H1 (cell line): ENCODE results near the gene GDPD1. TPM values are rescaled to one million over a fixed set of nuclear protein-coding genes. Genes with fewer than 3 reads are reported as not detected.

Source experiments
- CTCF ChIA-PET: fragments of 300-600 bp; sonication (Branson Sonifier 250); formaldehyde crosslinking; loops from one replicate; lab custom pipeline; 2021; ENCODE audit not compliant: partially characterized antibody; lab: Charles Lee
- POLR2A ChIA-PET: fragments of 300-600 bp; sonication (Branson Sonifier 250); formaldehyde crosslinking; loops from one replicate; lab custom pipeline; 2021; ENCODE audit warnings: inconsistent platforms; ENCODE audit not compliant: partially characterized antibody; lab: Charles Lee
- DNase-seq, 2 experiments: peaks; one replicate each; pipeline versions ENCODE4 v3.0.0 to v3.0.0-alpha.2; 2010 to 2022; ENCODE audit warnings: low spot score in 2 of 2, low read depth in 1 of 2, mixed read lengths in 1 of 2
- FAIRE-seq: peaks from 2 replicates; lab custom pipeline; 2011; peaks lifted over from hg19 to GRCh38; lab: Jason Lieb, UNC
- H2AFZ ChIP-seq: 2 replicates; pipeline ENCODE4 v1.8.1; 2012; ENCODE audit warnings: low read length, inconsistent platforms
- H2AK5ac ChIP-seq: 2 replicates; pipeline ENCODE4 v1.6.1; 2013; ENCODE audit warnings: low read depth, low read length
- H2BK120ac ChIP-seq: replicated peaks from 2 replicates; pipeline ENCODE3; 2013; ENCODE audit warnings: low read depth, low read length, inconsistent platforms
- H2BK12ac ChIP-seq: 2 replicates; pipeline ENCODE4 v1.6.1; 2013; ENCODE audit warnings: low read depth, low read length
- H2BK15ac ChIP-seq: 2 replicates; pipeline ENCODE4 v1.6.1; 2013; ENCODE audit warnings: low read length
- H2BK20ac ChIP-seq: 2 replicates; pipeline ENCODE4 v1.6.1; 2013; ENCODE audit warnings: low read length
- H2BK5ac ChIP-seq: 2 replicates; pipeline ENCODE4 v1.6.1; 2013; ENCODE audit warnings: low read depth, low read length
- H3K14ac ChIP-seq: 2 replicates; pipeline ENCODE4 v1.6.1; 2013; ENCODE audit warnings: inconsistent platforms; ENCODE audit not compliant: insufficient read length
- H3K18ac ChIP-seq: 2 replicates; pipeline ENCODE4 v1.6.1; 2013; ENCODE audit warnings: low read length; ENCODE audit errors: extremely low read depth
- H3K23ac ChIP-seq: 2 replicates; pipeline ENCODE4 v1.6.1; 2013; ENCODE audit warnings: inconsistent platforms; ENCODE audit not compliant: insufficient read length
- H3K23me2 ChIP-seq: 2 replicates; pipeline ENCODE4 v1.6.1; 2013; ENCODE audit warnings: low read depth, low read length
- H3K27ac ChIP-seq: 2 replicates; pipeline ENCODE4 v1.6.1; 2011; ENCODE audit warnings: low read depth, low read length, inconsistent platforms
- H3K27me3 ChIP-seq, 4 experiments: replicated peaks in 1 of 4; 1 replicate in 1 of 4; 2 replicates in 3 of 4; pipeline versions ENCODE4 v1.6.1 to v1.8.1; 2011 to 2013; ENCODE audit warnings: low read length in 3 of 4, mild to moderate bottlenecking in 3 of 4, inconsistent platforms in 2 of 4, mixed read lengths in 2 of 4, moderate library complexity in 1 of 4; ENCODE audit not compliant: control insufficient read depth in 3 of 4, insufficient read depth in 3 of 4; ENCODE audit errors: extremely low read depth in 1 of 4
- H3K36me3 ChIP-seq, 4 experiments: 2 replicates each; pipeline versions ENCODE4 v1.6.1 to v1.8.1; 2011 to 2013; ENCODE audit warnings: mild to moderate bottlenecking in 4 of 4, low read length in 3 of 4, moderate library complexity in 2 of 4, control low read depth in 1 of 4, inconsistent platforms in 1 of 4; ENCODE audit not compliant: insufficient read depth in 4 of 4, control insufficient read depth in 2 of 4
- H3K4ac ChIP-seq: replicated peaks from 2 replicates; pipeline ENCODE3; 2013; ENCODE audit warnings: low read length, low read depth, mixed read lengths, inconsistent platforms; ENCODE audit not compliant: insufficient read length
- H3K4me1 ChIP-seq, 4 experiments: replicated peaks in 1 of 4; 1 replicate in 1 of 4; 2 replicates in 3 of 4; pipeline versions ENCODE4 v1.6.1 to v1.8.1; 2011 to 2013; ENCODE audit warnings: low read length in 3 of 4, inconsistent platforms in 2 of 4, mixed read lengths in 1 of 4; ENCODE audit not compliant: insufficient read depth in 4 of 4, control insufficient read depth in 3 of 4
- H3K4me2 ChIP-seq, 2 experiments: 2 replicates each; pipeline versions ENCODE4 v1.6.1 to v1.8.1; 2011 to 2013; ENCODE audit warnings: low read depth in 2 of 2, low read length in 2 of 2, control low read depth in 1 of 2, inconsistent platforms in 1 of 2, mild to moderate bottlenecking in 1 of 2; ENCODE audit not compliant: insufficient read depth in 1 of 2
- H3K4me3 ChIP-seq, 4 experiments: fragments of 200-600, 300-600 bp in 1 of 4; sonication (generic), shearing (Covaris generic), sonication (Bioruptor Twin) in 1 of 4; 2 replicates each; pipeline versions ENCODE4 v1.5.1 to v1.8.1; 2011 to 2016; ENCODE audit warnings: low read length in 4 of 4, low read depth in 3 of 4, control low read depth in 2 of 4, inconsistent platforms in 2 of 4, mild to moderate bottlenecking in 2 of 4, mixed read lengths in 1 of 4, moderate library complexity in 1 of 4; ENCODE audit not compliant: insufficient read depth in 2 of 4; ENCODE audit errors: extremely low read depth in 1 of 4
- H3K56ac ChIP-seq: replicated peaks from 2 replicates; pipeline ENCODE3; 2013; ENCODE audit warnings: low read depth, mild to moderate bottlenecking, mixed read lengths, low read length, inconsistent platforms; ENCODE audit not compliant: insufficient read length
- H3K79me1 ChIP-seq: 2 replicates; pipeline ENCODE4 v1.6.1; 2013; ENCODE audit warnings: low read depth, low read length, control low read depth
- H3K79me2 ChIP-seq, 2 experiments: 2 replicates each; pipeline versions ENCODE4 v1.6.1 to v1.8.1; 2012 to 2013; ENCODE audit warnings: low read length in 2 of 2, mild to moderate bottlenecking in 2 of 2, inconsistent platforms in 1 of 2; ENCODE audit not compliant: insufficient read depth in 2 of 2, control insufficient read depth in 1 of 2
- H3K9ac ChIP-seq, 4 experiments: replicated peaks in 1 of 4; 1 replicate in 1 of 4; 2 replicates in 3 of 4; pipeline versions ENCODE4 v1.6.1 to v1.8.1; 2011 to 2013; ENCODE audit warnings: low read depth in 3 of 4, low read length in 3 of 4, control low read depth in 2 of 4, mild to moderate bottlenecking in 2 of 4, moderate library complexity in 2 of 4, inconsistent platforms in 1 of 4; ENCODE audit errors: extremely low read depth in 1 of 4
- H3K9me3 ChIP-seq, 2 experiments: 2 replicates each; pipeline versions ENCODE4 v1.6.1 to v1.8.1; 2012 to 2013; ENCODE audit warnings: mild to moderate bottlenecking in 2 of 2, moderate library complexity in 2 of 2, control low read depth in 1 of 2, inconsistent platforms in 1 of 2, low read depth in 1 of 2, low read length in 1 of 2, mixed read lengths in 1 of 2; ENCODE audit not compliant: insufficient read depth in 2 of 2
- H4K20me1 ChIP-seq, 2 experiments: replicated peaks in 1 of 2; 2 replicates each; pipeline versions ENCODE3 to v1.8.1; 2011 to 2013; ENCODE audit warnings: inconsistent platforms in 2 of 2, low read length in 2 of 2, mild to moderate bottlenecking in 1 of 2; ENCODE audit not compliant: insufficient read depth in 2 of 2, control insufficient read depth in 1 of 2
- H4K5ac ChIP-seq: 2 replicates; pipeline ENCODE4 v1.6.1; 2013; ENCODE audit warnings: low read length, low read depth, mixed read lengths, inconsistent platforms; ENCODE audit not compliant: insufficient read length
- H4K8ac ChIP-seq: 2 replicates; pipeline ENCODE4 v1.8.0; 2013; ENCODE audit warnings: mild to moderate bottlenecking, moderate library complexity, low read length, inconsistent platforms; ENCODE audit not compliant: insufficient read depth; ENCODE audit errors: extremely low read depth
- H4K91ac ChIP-seq: replicated peaks from 2 replicates; pipeline ENCODE3; 2013; ENCODE audit warnings: low read length, mixed read lengths, inconsistent platforms; ENCODE audit not compliant: insufficient read length
- GTF2F1 ChIP-seq: IDR thresholded peaks from 2 replicates; pipeline ENCODE4 v1.6.1; 2012; ENCODE audit warnings: low read depth, low read length, improper control_type of control experiment, borderline replicate concordance
- PHF8 ChIP-seq: fragments of 200-600 bp; sonication (generic); conservative IDR thresholded peaks from 2 replicates; pipeline ENCODE4 v1.7.1; 2012; ENCODE audit warnings: low read depth, mild to moderate bottlenecking, inconsistent platforms, low read length, moderate library complexity
- SRF ChIP-seq: IDR thresholded peaks from 2 replicates; pipeline ENCODE4 v1.6.1; 2011; ENCODE audit warnings: mild to moderate bottlenecking, low read depth, low read length, moderate library complexity
- WGBS, 2 experiments: shearing (Covaris generic) in 1 of 2; methylation state at CpG; one replicate each; pipeline versions ENCODE4 v1.1.6 to v1.1.7; 2013 to 2015; ENCODE audit warnings: low lambda C conversion rate in 2 of 2, mixed read lengths in 2 of 2, inconsistent platforms in 1 of 2, low coverage in 1 of 2, missing lambda C conversion rate in 1 of 2; ENCODE audit not compliant: insufficient replicate concordance in 2 of 2, insufficient coverage in 1 of 2, insufficient read length in 1 of 2; ENCODE audit errors: extremely low coverage in 1 of 2, missing lambda C conversion rate in 1 of 2; 5-methylcytosine and 5-hydroxymethylcytosine counted together
- polyA plus RNA-seq, 7 experiments: library from polyadenylated mRNA; depleted of rRNA in 3 of 7; stranded (reverse) in 5 of 7; unstranded in 2 of 7; fragments of >200 nt in 5 of 7; fragments of 200-250 nt in 2 of 7; gene quantifications; 1 replicate in 5 of 7; 2 replicates in 1 of 7; 4 replicates in 1 of 7; pipeline versions ENCODE4 v1.2.1 to v1.2.3, GENCODE V29; 2011 to 2013; ENCODE audit warnings: missing spikeins in 2 of 7, mixed read lengths in 2 of 7
- total RNA-seq: library from RNA; stranded (reverse); fragmentation: NEBNext Ultra II Directional; extraction: Animal tissue kit (Norgen Biotek cat#: 25700); gene quantifications from 2 replicates; pipeline ENCODE4 v1.2.1, GENCODE V29; 2021

The GDPD1 gene
- total and polyA plus RNA-seq, 2 of the 8 experiments (the other 6 are each of a cell fraction or from before 2014, with no cell fraction given): 3.2 to 7.7 TPM

GRCh38 chr17:59292174-59292523, 71.8 kb downstream of the GDPD1 start:
- no peak overlapping the region for H3K4ac ChIP-seq
- no peak overlapping the region for H4K5ac ChIP-seq
- H3K36me3 ChIP-seq: no peaks in the 10 kb centered on the region
- TF ChIP-seq SRF (no peak), PHF8 (no peak), GTF2F1 (no peak)

More at GRCh38 chr17:59292174-59292523, 71.8 kb downstream of the GDPD1 start:
- Histone ChIP-seq H3K23ac (no peak overlapping the region), H2BK15ac (no peak overlapping the region), H2BK5ac (no peak overlapping the region), H3K4me3 (no peak overlapping the region), H3K4me2 (no peak overlapping the region), H3K23me2 (no peaks in the 10 kb centered on the region), H3K27ac (no peak overlapping the region), H3K9ac (no peak overlapping the region), H3K9me3 (no peaks in the 10 kb centered on the region), H4K20me1 (no peaks in the 10 kb centered on the region), H3K14ac (no peak overlapping the region), H3K4me1 (peaks cover 0 to 6% (median 2%) of the 10 kb centered on the region in 4 experiments; a peak in 4 of 7 replicates), H2AK5ac (no peak overlapping the region), H2AFZ (no peak overlapping the region), H3K18ac (no peak overlapping the region), H3K79me2 (no peaks in the 10 kb centered on the region), H4K91ac (no peak overlapping the region), H4K8ac (no peak overlapping the region), H2BK120ac (no peak overlapping the region), H3K79me1 (no peaks in the 10 kb centered on the region), H2BK12ac (no peak overlapping the region), H2BK20ac (no peak overlapping the region), H3K56ac (no peak overlapping the region), H3K27me3 (no peaks in the 10 kb centered on the region)
- FAIRE-seq (no peak), DNase-seq (no peak)
- 87% methylated on average over 1 of the region's 1 CpG; no CpG with 5 or more reads in 1 of the 2 experiments for WGBS, 2 experiments
- ChIA-PET CTCF (interaction anchor here (1.0 kb wide), 1 partner anchor 15 kb away, joined by 3 read pairs; no protein-coding TSS in a partner anchor), POLR2A (no interaction called here)
